Mammary epithelial cell (primary cell): ENCODE measurements around the gene STAU1.

ENCODE experiments used
- EZH2 ChIP-seq: IDR thresholded peaks from 2 replicates; pipeline ENCODE4 v1.6.1; 2012; ENCODE audit warnings: low read length, inconsistent platforms, borderline replicate concordance
- TF ChIP-seq, protein P1 (sequence below), 2 donors: IDR thresholded peaks in 1 of 2; conservative IDR thresholded peaks in 1 of 2; 2 replicates each; pipeline ENCODE4 v1.5.1; 2011 to 2012; ENCODE audit warnings: inconsistent platforms in 2 of 2, low read length in 2 of 2, mild to moderate bottlenecking in 2 of 2, control low read depth in 1 of 2, low read depth in 1 of 2; ENCODE audit not compliant: insufficient read depth in 1 of 2; ENCODE audit errors: extremely low read depth in 1 of 2

DNA sequence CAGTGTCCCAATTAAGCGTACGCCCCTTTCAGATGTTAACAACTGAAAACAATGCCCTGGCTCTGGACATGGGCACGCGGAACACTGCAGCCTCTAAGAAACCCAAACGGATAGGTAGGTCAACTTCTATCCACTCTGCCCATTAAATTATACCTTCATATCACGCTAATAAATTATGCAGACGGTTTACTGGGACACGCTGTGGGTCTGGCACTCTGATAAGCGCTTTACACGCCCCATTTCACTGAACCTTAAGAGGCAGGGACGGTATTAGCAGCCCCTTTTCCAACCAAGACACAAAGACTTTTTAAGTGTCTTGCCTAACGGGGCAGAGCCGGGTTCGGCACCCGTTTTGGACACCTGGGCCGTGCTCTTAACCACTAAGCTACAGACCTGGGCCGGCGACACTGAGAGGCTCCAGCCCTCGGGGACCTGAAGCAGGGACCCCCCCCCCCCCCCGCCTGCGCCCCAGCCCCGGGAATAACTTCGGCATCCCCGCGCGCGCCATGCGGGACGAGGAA, 744 bp downstream of the STAU1 start:
- TF ChIP-seq, protein P1, sequence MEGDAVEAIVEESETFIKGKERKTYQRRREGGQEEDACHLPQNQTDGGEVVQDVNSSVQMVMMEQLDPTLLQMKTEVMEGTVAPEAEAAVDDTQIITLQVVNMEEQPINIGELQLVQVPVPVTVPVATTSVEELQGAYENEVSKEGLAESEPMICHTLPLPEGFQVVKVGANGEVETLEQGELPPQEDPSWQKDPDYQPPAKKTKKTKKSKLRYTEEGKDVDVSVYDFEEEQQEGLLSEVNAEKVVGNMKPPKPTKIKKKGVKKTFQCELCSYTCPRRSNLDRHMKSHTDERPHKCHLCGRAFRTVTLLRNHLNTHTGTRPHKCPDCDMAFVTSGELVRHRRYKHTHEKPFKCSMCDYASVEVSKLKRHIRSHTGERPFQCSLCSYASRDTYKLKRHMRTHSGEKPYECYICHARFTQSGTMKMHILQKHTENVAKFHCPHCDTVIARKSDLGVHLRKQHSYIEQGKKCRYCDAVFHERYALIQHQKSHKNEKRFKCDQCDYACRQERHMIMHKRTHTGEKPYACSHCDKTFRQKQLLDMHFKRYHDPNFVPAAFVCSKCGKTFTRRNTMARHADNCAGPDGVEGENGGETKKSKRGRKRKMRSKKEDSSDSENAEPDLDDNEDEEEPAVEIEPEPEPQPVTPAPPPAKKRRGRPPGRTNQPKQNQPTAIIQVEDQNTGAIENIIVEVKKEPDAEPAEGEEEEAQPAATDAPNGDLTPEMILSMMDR (conservative IDR thresholded peaks at IDR 0.05 in 1 of 2, IDR thresholded peaks at IDR 0.05 in 1 of 2; ENCODE audit: extremely low read depth in 1 of 2, insufficient read depth in 1 of 2, low read depth in 1 of 2, low read length in 2 of 2): no peak
- TF ChIP-seq EZH2: no peak
